SK-N-MC (cell line): ENCODE measurements around the gene UBL4B.

Experiments
- DNase-seq: peaks from one replicate; pipeline ENCODE4 v3.0.0-alpha.2; 2011; ENCODE audit warnings: low read depth, low spot score
- H3K27ac ChIP-seq: fragments of 200-600 bp; sonication (generic); 2 replicates; pipeline ENCODE4 v1.5.1; 2016; ENCODE audit warnings: mixed run types
- H3K36me3 ChIP-seq: fragments of 200-600 bp; sonication (generic); 2 replicates; pipeline ENCODE4 v1.6.1; 2017; ENCODE audit warnings: antibody characterized with exemption, low read length, mixed read lengths; ENCODE audit not compliant: insufficient read depth
- H3K4me3 ChIP-seq: fragments of 200-600 bp; sonication (generic); 2 replicates; pipeline ENCODE4 v1.5.1; 2016
- H3K9ac ChIP-seq: fragments of 200-600 bp; sonication (generic); 2 replicates; pipeline ENCODE4 v1.8.0; 2017; ENCODE audit warnings: mixed run types, mixed read lengths; ENCODE audit not compliant: insufficient read length
- H3K9me3 ChIP-seq: fragments of 200-600 bp; sonication (generic); 2 replicates; pipeline ENCODE4 v1.6.1; 2017; ENCODE audit warnings: low read depth, mild to moderate bottlenecking, antibody characterized with exemption, low read length, moderate library complexity, mixed read lengths
- EZH2 ChIP-seq: fragments of 200-600 bp; sonication (generic); IDR thresholded peaks from one replicate; pipeline ENCODE4 v1.6.1; 2017; ENCODE audit warnings: antibody characterized with exemption
- FOXP2 ChIP-seq: optimal IDR thresholded peaks from 2 replicates; pipeline ENCODE3; 2011; ENCODE audit warnings: mild to moderate bottlenecking, moderate library complexity; ENCODE audit not compliant: insufficient read depth; ENCODE audit errors: extremely low read length, control extremely low read depth
- POLR2AphosphoS5 ChIP-seq: IDR thresholded peaks from 2 replicates; pipeline ENCODE4 v1.6.1; 2012; ENCODE audit warnings: mild to moderate bottlenecking, low read depth, low read length, borderline replicate concordance

UBL4B gene

GRCh38 chr1:110113551-110113950 lies 1.3 kb downstream of the UBL4B start:
- Histone ChIP-seq H3K36me3 (no peaks in the 10 kb centered on the region), H3K4me3 (no peak overlapping the region), H3K9ac (no peak overlapping the region), H3K27ac (no peak overlapping the region), H3K9me3 (no peaks in the 10 kb centered on the region)
- DNase-seq: no peak
- TF ChIP-seq EZH2 (no peak), POLR2AphosphoS5 (no peak), FOXP2 (no peak)

- no peak overlapping the region for H3K4me3 ChIP-seq
- no peak overlapping the region for H3K9ac ChIP-seq
- H3K9me3 ChIP-seq: no peaks in the 10 kb centered on the region
- no peak for DNase-seq
- H3K36me3 ChIP-seq: no peaks in the 10 kb centered on the region
- H3K27ac ChIP-seq: no peak overlapping the region
- TF ChIP-seq POLR2AphosphoS5 (no peak), EZH2 (no peak), FOXP2 (no peak)
Observed at GRCh38 chr1:110114173-110114572, 1.9 kb downstream of the UBL4B start.

- H3K36me3 ChIP-seq: no peaks in the 10 kb centered on the region
- TF ChIP-seq POLR2AphosphoS5 (no peak), EZH2 (no peak), FOXP2 (no peak)
- H3K9me3 ChIP-seq: no peaks in the 10 kb centered on the region
- H3K9ac ChIP-seq: no peak overlapping the region
- no peak for DNase-seq
- no peak overlapping the region for H3K4me3 ChIP-seq
- no peak overlapping the region for H3K27ac ChIP-seq
Observed at GRCh38 chr1:110114784-110115183, 2.5 kb downstream of the UBL4B start.

GRCh38 chr1:110118636-110119396 lies 6.6 kb downstream of the UBL4B start:
- Histone ChIP-seq H3K9me3 (no peaks in the 10 kb centered on the region), H3K4me3 (no peak overlapping the region), H3K27ac (no peak overlapping the region), H3K9ac (no peak overlapping the region), H3K36me3 (no peaks in the 10 kb centered on the region)
- TF ChIP-seq EZH2 (no peak), FOXP2 (no peak), POLR2AphosphoS5 (no peak)
- no peak for DNase-seq

- H3K4me3 ChIP-seq: no peak overlapping the region
- H3K27ac ChIP-seq: no peak overlapping the region
- no peak for DNase-seq
- TF ChIP-seq FOXP2 (no peak), POLR2AphosphoS5 (no peak), EZH2 (no peak)
- no peak overlapping the region for H3K9ac ChIP-seq
- no peaks in the 10 kb centered on the region for H3K9me3 ChIP-seq
- H3K36me3 ChIP-seq: no peaks in the 10 kb centered on the region
Observed at GRCh38 chr1:110119843-110120242, 7.6 kb downstream of the UBL4B start.

- Histone ChIP-seq H3K9me3 (no peaks in the 10 kb centered on the region), H3K27ac (no peak overlapping the region), H3K4me3 (no peak overlapping the region), H3K9ac (no peak overlapping the region), H3K36me3 (no peaks in the 10 kb centered on the region)
- TF ChIP-seq FOXP2 (no peak), POLR2AphosphoS5 (no peak), EZH2 (no peak)
- DNase-seq: no peak
Observed at GRCh38 chr1:110120960-110121561, 8.8 kb downstream of the UBL4B start.

- no peak for TF ChIP-seq FOXP2
- no peak for TF ChIP-seq EZH2
- TF ChIP-seq POLR2AphosphoS5: no peak
- no peak overlapping the region for H3K27ac ChIP-seq
- no peak for DNase-seq
- H3K9ac ChIP-seq: no peak overlapping the region
- H3K4me3 ChIP-seq: no peak overlapping the region
- no peaks in the 10 kb centered on the region for H3K36me3 ChIP-seq
- H3K9me3 ChIP-seq: no peaks in the 10 kb centered on the region
Observed at GRCh38 chr1:110123224-110123623, 11.0 kb downstream of the UBL4B start.

- Histone ChIP-seq H3K4me3 (no peak overlapping the region), H3K9ac (no peak overlapping the region), H3K27ac (no peak overlapping the region), H3K9me3 (no peaks in the 10 kb centered on the region), H3K36me3 (no peaks in the 10 kb centered on the region)
- TF ChIP-seq FOXP2 (no peak), POLR2AphosphoS5 (no peak), EZH2 (no peak)
- no peak for DNase-seq
Observed at GRCh38 chr1:110125810-110126209, 13.6 kb downstream of the UBL4B start.
